K562 (cell line): ENCODE measurements around the gene DNAJB13. TPM values are rescaled to one million over a fixed set of nuclear protein-coding genes. Genes with fewer than 3 reads are reported as not detected.

Experiments used
- CBFA2T2 ChIP-seq: fragments of 450-650 bp; conservative IDR thresholded peaks from 2 replicates; pipeline ENCODE4 v1.6.1; 2017; ENCODE audit warnings: mild to moderate bottlenecking
- CREB1 ChIP-seq, 2 experiments: sonication (generic) in 1 of 2; formaldehyde crosslinking in 1 of 2; IDR thresholded peaks; 2 replicates each; pipeline versions ENCODE4 v1.6.1 to v1.8.0; 2012 to 2022; ENCODE audit warnings: inconsistent platforms in 1 of 2, mild to moderate bottlenecking in 1 of 2, missing genetic modification reagents in 1 of 2, moderate library complexity in 1 of 2
- HSF4 ChIP-seq: fragments of 250-450 bp; sonication (Bioruptor Pico); IDR thresholded peaks from 2 replicates; pipeline ENCODE4 v2.1.2; 2022; ENCODE audit warnings: mild to moderate bottlenecking, moderate library complexity, borderline replicate concordance
- NR2F6 ChIP-seq: fragments of 450-650 bp; formaldehyde crosslinking; IDR thresholded peaks from 2 replicates; pipeline ENCODE4 v1.4.0; 2020; ENCODE audit warnings: mild to moderate bottlenecking
- PATZ1 ChIP-seq: fragments of 250-450 bp; sonication (Bioruptor Pico); IDR thresholded peaks from 2 replicates; pipeline ENCODE4 v1.5.0; 2020; ENCODE audit warnings: mild to moderate bottlenecking, borderline replicate concordance
- SMARCA5 ChIP-seq: fragments of 450-650 bp; IDR thresholded peaks from 2 replicates; pipeline ENCODE4 v1.6.1; 2016
- ZFP30 ChIP-seq: fragments of 250-450 bp; sonication (Bioruptor Pico); IDR thresholded peaks from 2 replicates; pipeline ENCODE4 v1.8.0; 2022; ENCODE audit warnings: moderate library complexity, mild to moderate bottlenecking, inconsistent platforms, borderline replicate concordance
- ZNF23 ChIP-seq: fragments of 250-450 bp; sonication (Bioruptor Pico); IDR thresholded peaks from 2 replicates; pipeline ENCODE4 v1.4.0; 2020; ENCODE audit warnings: mild to moderate bottlenecking
- ZNF347 ChIP-seq: fragments of 450-650 bp; formaldehyde crosslinking; IDR thresholded peaks from 2 replicates; pipeline ENCODE4 v1.4.0; 2020; ENCODE audit warnings: low read depth, mild to moderate bottlenecking, moderate library complexity
- ZNF77 ChIP-seq: fragments of 250-450 bp; sonication (Bioruptor Pico); IDR thresholded peaks from 2 replicates; pipeline ENCODE4 v1.5.0; 2020
- polyA plus RNA-seq, 8 experiments: library from polyadenylated mRNA; depleted of rRNA in 4 of 8; stranded (reverse) in 5 of 8; unstranded in 3 of 8; fragments of >200 nt; fragmentation: Nextera tagmentation in 2 of 8; fragmentation: Illumina TruSeq in 1 of 8; extraction: Ambion mirVana in 2 of 8; extraction: Trizol in 1 of 8; gene quantifications; 2 replicates each; pipeline versions ENCODE4 v1.2.1 to v1.2.3, GENCODE V29; 2011 to 2014; ENCODE audit warnings: inconsistent platforms in 1 of 8, missing spikeins in 1 of 8
- total RNA-seq, 7 experiments: library from RNA; depleted of rRNA in 6 of 7; stranded (reverse); fragments of >200 nt in 6 of 7; fragmentation: Illumina TruSeq in 2 of 7; extraction: Trizol in 2 of 7; gene quantifications; 2 replicates each; pipeline versions ENCODE4 v1.2.1 to v1.2.3, GENCODE V29; 2011 to 2021; ENCODE audit warnings: low replicate concordance in 1 of 7
- TF ChIP-seq, protein P1 (sequence below): sonication (generic); formaldehyde crosslinking; IDR thresholded peaks from 2 replicates; pipeline ENCODE4 v1.4.0; 2020; ENCODE audit warnings: mild to moderate bottlenecking, missing genetic modification reagents

The DNAJB13 gene
- total and polyA plus RNA-seq, 9 of the 15 experiments (the other 6 are each of a cell fraction or from before 2014, with no cell fraction given): 0.14 TPM; not detected in 8

DNA sequence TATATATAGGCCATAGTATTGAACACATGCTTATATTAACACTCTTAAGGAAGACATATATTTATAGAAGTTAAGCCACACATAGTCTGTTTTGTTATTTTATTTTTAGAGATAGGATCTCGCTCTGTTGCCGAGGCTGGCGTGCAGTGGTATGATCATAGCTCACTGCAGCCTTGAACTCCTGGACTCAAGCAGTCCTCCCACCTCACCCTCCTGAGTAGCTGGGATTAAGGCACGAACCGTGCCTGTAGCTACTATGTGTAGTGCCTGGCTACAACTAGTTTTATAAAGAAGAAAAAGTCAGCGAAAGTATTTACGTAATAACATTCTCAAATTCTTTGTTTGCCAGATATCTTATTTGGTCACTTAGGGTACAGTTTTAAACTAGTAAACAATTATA lies 37.4 kb downstream of the DNAJB13 start (continued):
- TF ChIP-seq PATZ1 (CRISPR knock-in tag): no peak
- no peak for TF ChIP-seq CREB1 (IDR thresholded peaks at IDR 0.05)
- TF ChIP-seq CREB1 (CRISPR knock-in tag; IDR thresholded peaks at IDR 0.05): no peak
- TF ChIP-seq SMARCA5: no peak
- TF ChIP-seq CBFA2T2: no peak
- no peak for TF ChIP-seq ZNF23 (CRISPR knock-in tag)
- TF ChIP-seq, protein P1, sequence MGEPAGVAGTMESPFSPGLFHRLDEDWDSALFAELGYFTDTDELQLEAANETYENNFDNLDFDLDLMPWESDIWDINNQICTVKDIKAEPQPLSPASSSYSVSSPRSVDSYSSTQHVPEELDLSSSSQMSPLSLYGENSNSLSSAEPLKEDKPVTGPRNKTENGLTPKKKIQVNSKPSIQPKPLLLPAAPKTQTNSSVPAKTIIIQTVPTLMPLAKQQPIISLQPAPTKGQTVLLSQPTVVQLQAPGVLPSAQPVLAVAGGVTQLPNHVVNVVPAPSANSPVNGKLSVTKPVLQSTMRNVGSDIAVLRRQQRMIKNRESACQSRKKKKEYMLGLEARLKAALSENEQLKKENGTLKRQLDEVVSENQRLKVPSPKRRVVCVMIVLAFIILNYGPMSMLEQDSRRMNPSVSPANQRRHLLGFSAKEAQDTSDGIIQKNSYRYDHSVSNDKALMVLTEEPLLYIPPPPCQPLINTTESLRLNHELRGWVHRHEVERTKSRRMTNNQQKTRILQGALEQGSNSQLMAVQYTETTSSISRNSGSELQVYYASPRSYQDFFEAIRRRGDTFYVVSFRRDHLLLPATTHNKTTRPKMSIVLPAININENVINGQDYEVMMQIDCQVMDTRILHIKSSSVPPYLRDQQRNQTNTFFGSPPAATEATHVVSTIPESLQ: no peak
- TF ChIP-seq HSF4 (CRISPR knock-in tag): no peak
- TF ChIP-seq ZFP30 (CRISPR knock-in tag): no peak
- no peak for TF ChIP-seq ZNF347 (CRISPR knock-in tag)
- no peak for TF ChIP-seq ZNF77 (CRISPR knock-in tag)
- TF ChIP-seq NR2F6 (CRISPR knock-in tag): no peak
